Trophoblast cell (in vitro differentiated cells and primary cell): Measurements from ENCODE around the gene IFNL2.
A peak's percentile ranks its signal among the peaks of the same experiment; 100 is the strongest.

Source experiments
- DNase-seq, 2 donors: peaks; one replicate each; pipeline ENCODE4 v3.0.0-alpha.2; 2016
- H2AFZ ChIP-seq: 2 replicates; pipeline ENCODE4 v1.6.1; 2013; ENCODE audit warnings: low read length, moderate library complexity, mild to moderate bottlenecking; ENCODE audit not compliant: insufficient read depth, poor library complexity
- H2AK5ac ChIP-seq: 2 replicates; pipeline ENCODE4 v1.6.1; 2013; ENCODE audit warnings: mild to moderate bottlenecking, low read length
- H2BK120ac ChIP-seq: 2 replicates; pipeline ENCODE4 v1.6.1; 2013; ENCODE audit warnings: low read length, mild to moderate bottlenecking, moderate library complexity; ENCODE audit not compliant: insufficient read depth, poor library complexity
- H2BK12ac ChIP-seq: 2 replicates; pipeline ENCODE4 v1.6.1; 2013; ENCODE audit warnings: mild to moderate bottlenecking, low read length, moderate library complexity
- H2BK5ac ChIP-seq: 2 replicates; pipeline ENCODE4 v1.6.1; 2013; ENCODE audit warnings: low read length, low read depth, moderate library complexity, mild to moderate bottlenecking; ENCODE audit not compliant: poor library complexity
- H3K14ac ChIP-seq: 2 replicates; pipeline ENCODE4 v1.6.1; 2013; ENCODE audit warnings: mild to moderate bottlenecking, low read length
- H3K18ac ChIP-seq: 2 replicates; pipeline ENCODE4 v1.6.1; 2013; ENCODE audit warnings: mild to moderate bottlenecking, low read length
- H3K23ac ChIP-seq: 2 replicates; pipeline ENCODE4 v1.6.1; 2013; ENCODE audit warnings: low read length
- H3K27ac ChIP-seq: 2 replicates; pipeline ENCODE4 v1.5.1; 2013; ENCODE audit warnings: low read depth, mild to moderate bottlenecking, inconsistent platforms, low read length, moderate library complexity
- H3K27me3 ChIP-seq: 2 replicates; pipeline ENCODE4 v1.6.1; 2013; ENCODE audit warnings: inconsistent platforms, mild to moderate bottlenecking, low read length, moderate library complexity; ENCODE audit not compliant: insufficient read depth
- H3K36me3 ChIP-seq, 2 experiments: 1 replicate in 1 of 2; 2 replicates in 1 of 2; pipeline ENCODE4 v1.6.1; 2013; ENCODE audit warnings: low read length in 2 of 2, mild to moderate bottlenecking in 2 of 2, moderate library complexity in 1 of 2; ENCODE audit not compliant: insufficient read depth in 2 of 2, control insufficient read depth in 1 of 2
- H3K4ac ChIP-seq: 2 replicates; pipeline ENCODE4 v1.6.1; 2013; ENCODE audit warnings: low read depth, mild to moderate bottlenecking, low read length, moderate library complexity
- H3K4me1 ChIP-seq, 2 experiments: 1 replicate in 1 of 2; 2 replicates in 1 of 2; pipeline ENCODE4 v1.6.1; 2013; ENCODE audit warnings: low read length in 2 of 2, mild to moderate bottlenecking in 2 of 2, moderate library complexity in 1 of 2; ENCODE audit not compliant: insufficient read depth in 2 of 2, control insufficient read depth in 1 of 2
- H3K4me2 ChIP-seq: 2 replicates; pipeline ENCODE4 v1.6.1; 2013; ENCODE audit warnings: inconsistent platforms, mild to moderate bottlenecking, low read length, moderate library complexity
- H3K4me3 ChIP-seq: 2 replicates; pipeline ENCODE4 v1.5.1; 2013; ENCODE audit warnings: mild to moderate bottlenecking, low read depth, low read length, inconsistent platforms
- H3K79me1 ChIP-seq: one replicate; pipeline ENCODE4 v1.6.1; 2013; ENCODE audit warnings: low read length
- H3K79me2 ChIP-seq: 2 replicates; pipeline ENCODE4 v1.6.1; 2013; ENCODE audit warnings: low read length, mild to moderate bottlenecking; ENCODE audit not compliant: control insufficient read depth, insufficient read depth, poor library complexity
- H3K9ac ChIP-seq: 2 replicates; pipeline ENCODE4 v1.6.1; 2013; ENCODE audit warnings: mild to moderate bottlenecking, low read length
- H3K9me3 ChIP-seq: 2 replicates; pipeline ENCODE4 v1.6.1; 2013; ENCODE audit warnings: low read depth, mild to moderate bottlenecking, control low read depth, inconsistent platforms, low read length; ENCODE audit not compliant: insufficient read depth
- H4K12ac ChIP-seq: 2 replicates; pipeline ENCODE4 v1.6.1; 2013; ENCODE audit warnings: low read depth, mild to moderate bottlenecking, low read length, moderate library complexity
- H4K8ac ChIP-seq: 2 replicates; pipeline ENCODE4 v1.6.1; 2013; ENCODE audit warnings: low read depth, mild to moderate bottlenecking, low read length, moderate library complexity
- H4K91ac ChIP-seq: one replicate; pipeline ENCODE4 v1.6.1; 2013; ENCODE audit warnings: low read depth, mild to moderate bottlenecking, low read length, moderate library complexity
- WGBS: extraction: QIAGEN DNeasy Blood & Tissue Kit; methylation state at CpG from one replicate; pipeline ENCODE4 v1.1.7; 2013; ENCODE audit warnings: missing lambda C conversion rate; ENCODE audit not compliant: insufficient read length, insufficient coverage; ENCODE audit errors: extremely low coverage; 5-methylcytosine and 5-hydroxymethylcytosine counted together

IFNL2 gene

GRCh38 chr19:39306075-39306474 is 37.9 kb downstream of the IFNL2 start:
- H2BK5ac ChIP-seq, result no peak overlapping the region
- H4K12ac ChIP-seq, result no peak overlapping the region
- no peak overlapping the region for H2BK12ac ChIP-seq
- no peak overlapping the region for H3K4me3 ChIP-seq
- no peak for DNase-seq
- no peak overlapping the region for H3K14ac ChIP-seq
- H3K4me1 ChIP-seq, result peaks cover 17 to 30% of the 10 kb centered on the region in 2 experiments
- no peak overlapping the region for H2BK120ac ChIP-seq
- H3K4me2 ChIP-seq, result no peak overlapping the region
- no peak overlapping the region for H2AFZ ChIP-seq
- peaks cover 4% of the 10 kb centered on the region for H3K79me1 ChIP-seq
- H3K27ac ChIP-seq, result no peak overlapping the region
- H3K36me3 ChIP-seq, result no peaks in the 10 kb centered on the region
- peaks cover 9% of the 10 kb centered on the region for H3K9me3 ChIP-seq
- no peak overlapping the region for H3K4ac ChIP-seq
- no peak overlapping the region for H4K8ac ChIP-seq
- no peak overlapping the region for H3K18ac ChIP-seq
- H4K91ac ChIP-seq, result no peak overlapping the region
- no peak overlapping the region for H3K9ac ChIP-seq
- H3K27me3 ChIP-seq, result peaks cover 11% of the 10 kb centered on the region
- H3K23ac ChIP-seq, result no peak overlapping the region
- no peak overlapping the region for H2AK5ac ChIP-seq
- no peaks in the 10 kb centered on the region for H3K79me2 ChIP-seq

- no peaks in the 10 kb centered on the region for H3K79me2 ChIP-seq
- H3K9me3 ChIP-seq, result peaks cover 9% of the 10 kb centered on the region
- no peak overlapping the region for H3K9ac ChIP-seq
- no peak overlapping the region for H3K18ac ChIP-seq
- H3K27ac ChIP-seq, result no peak overlapping the region
- peak overlapping the region; percentile 56 for H4K12ac ChIP-seq
- peaks cover 11% of the 10 kb centered on the region for H3K27me3 ChIP-seq
- H3K4ac ChIP-seq, result no peak overlapping the region
- peak overlapping the region; percentile 77 for H3K14ac ChIP-seq
- H3K36me3 ChIP-seq, result no peaks in the 10 kb centered on the region
- peak overlapping the region; percentile 32 for H3K4me3 ChIP-seq
- H4K8ac ChIP-seq, result peak overlapping the region; percentile 65
- no peak overlapping the region for H2AK5ac ChIP-seq
- H2AFZ ChIP-seq, result peak overlapping the region; percentile 77
- H4K91ac ChIP-seq, result peak overlapping the region; percentile 46
- no peak overlapping the region for H3K23ac ChIP-seq
- DNase-seq, result no peak
- H3K4me2 ChIP-seq, result peak overlapping the region; percentile 61
- H2BK12ac ChIP-seq, result peak overlapping the region; percentile 34
- peak overlapping the region; percentile 38 for H2BK120ac ChIP-seq
- no CpG with 5 or more reads among the region's 71 CpGs for WGBS
- peaks cover 17 to 30% of the 10 kb centered on the region in 2 experiments for H3K4me1 ChIP-seq
- H2BK5ac ChIP-seq, result peak overlapping the region; percentile 16
- H3K79me1 ChIP-seq, result peaks cover 4% of the 10 kb centered on the region
These were observed 39.0 kb downstream of the IFNL2 start for GRCh38 chr19:39307046-39307821.

GRCh38 chr19:39307822-39308530 is 39.8 kb downstream of the IFNL2 start:
- H3K4me2 ChIP-seq, result peak overlapping the region; percentile 61
- H3K4me3 ChIP-seq, result peak overlapping the region; percentile 15
- H3K14ac ChIP-seq, result peak overlapping the region; percentile 28
- H4K91ac ChIP-seq, result peak overlapping the region; percentile 9
- no peak overlapping the region for H3K18ac ChIP-seq
- H2AK5ac ChIP-seq, result no peak overlapping the region
- H2BK5ac ChIP-seq, result no peak overlapping the region
- H3K9ac ChIP-seq, result no peak overlapping the region
- DNase-seq, result no peak
- H3K27me3 ChIP-seq, result peaks cover 11% of the 10 kb centered on the region
- no peak overlapping the region for H3K27ac ChIP-seq
- H3K79me2 ChIP-seq, result no peaks in the 10 kb centered on the region
- H3K79me1 ChIP-seq, result peaks cover 4% of the 10 kb centered on the region
- WGBS, result no CpG with 5 or more reads among the region's 82 CpGs
- peak overlapping the region; percentile 65 for H4K8ac ChIP-seq
- H3K4me1 ChIP-seq, result peaks cover 17 to 30% of the 10 kb centered on the region in 2 experiments
- no peak overlapping the region for H3K23ac ChIP-seq
- no peak overlapping the region for H3K4ac ChIP-seq
- no peak overlapping the region for H2BK12ac ChIP-seq
- peak overlapping the region; percentile 56 for H4K12ac ChIP-seq
- peak overlapping the region; percentile 77 for H2AFZ ChIP-seq
- H2BK120ac ChIP-seq, result no peak overlapping the region
- peaks cover 9% of the 10 kb centered on the region for H3K9me3 ChIP-seq
- no peaks in the 10 kb centered on the region for H3K36me3 ChIP-seq

GRCh38 chr19:39308531-39309304 is 40.5 kb downstream of the IFNL2 start:
- no peak overlapping the region for H3K23ac ChIP-seq
- H2AFZ ChIP-seq, result no peak overlapping the region
- H3K4ac ChIP-seq, result no peak overlapping the region
- no peaks in the 10 kb centered on the region for H3K79me2 ChIP-seq
- H3K4me3 ChIP-seq, result no peak overlapping the region
- H3K4me1 ChIP-seq, result peaks cover 17 to 29% of the 10 kb centered on the region in 2 experiments
- no peak overlapping the region for H2BK12ac ChIP-seq
- H3K36me3 ChIP-seq, result no peaks in the 10 kb centered on the region
- H3K18ac ChIP-seq, result no peak overlapping the region
- no peak overlapping the region for H3K27ac ChIP-seq
- H2AK5ac ChIP-seq, result no peak overlapping the region
- H3K9ac ChIP-seq, result no peak overlapping the region
- peaks cover 4% of the 10 kb centered on the region for H3K79me1 ChIP-seq
- no peak for DNase-seq
- no peak overlapping the region for H4K12ac ChIP-seq
- no peak overlapping the region for H2BK5ac ChIP-seq
- H4K91ac ChIP-seq, result no peak overlapping the region
- no CpG with 5 or more reads among the region's 18 CpGs for WGBS
- peaks cover 11% of the 10 kb centered on the region for H3K27me3 ChIP-seq
- H4K8ac ChIP-seq, result no peak overlapping the region
- H3K9me3 ChIP-seq, result peaks cover 9% of the 10 kb centered on the region
- no peak overlapping the region for H2BK120ac ChIP-seq
- H3K14ac ChIP-seq, result no peak overlapping the region
- H3K4me2 ChIP-seq, result peak overlapping the region; percentile 61
